Measurements from ENCODE around the gene ZCCHC8. TPM values are rescaled to one million over a fixed set of nuclear protein-coding genes. Genes with fewer than 3 reads are reported as not detected.
"Not testable (repeated sequence)": the region's sequence is repeated elsewhere in the genome, so short reads cannot be mapped to it uniquely, and the experiment has no call there.

Gene ZCCHC8
- total RNA-seq, 1 donor from 2014 or later: 42.5 TPM

DNA sequence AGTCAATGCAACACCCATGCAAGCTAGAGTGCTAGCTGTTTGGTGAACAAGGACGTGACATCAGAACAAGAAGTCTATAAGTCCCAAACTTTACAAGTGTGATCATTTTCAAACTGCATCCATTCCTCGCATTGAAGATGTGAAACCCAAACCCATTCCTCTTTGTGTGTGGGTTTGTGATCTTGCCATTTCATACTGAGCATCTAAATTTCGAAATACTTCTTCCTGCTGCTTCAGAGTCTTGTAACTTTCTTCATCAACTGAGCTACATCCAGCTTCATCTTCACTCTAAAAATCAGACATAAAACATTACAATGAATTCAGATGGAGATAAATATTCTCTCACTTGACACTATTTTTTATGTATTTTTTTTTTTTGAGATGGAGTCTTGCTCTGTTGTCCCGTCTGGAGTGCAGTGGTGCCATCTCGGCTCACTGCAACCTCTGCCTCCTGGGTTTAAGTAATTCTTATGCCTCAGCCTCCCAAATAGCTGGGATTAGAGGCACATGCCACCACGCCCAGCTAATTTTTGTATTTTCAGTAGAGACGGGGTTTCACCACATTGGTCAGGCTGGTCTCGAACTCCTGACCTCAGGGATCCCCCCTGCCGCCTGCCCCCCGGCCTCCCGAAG, 4.8 kb upstream of the ZCCHC8 start:
- intact Hi-C loops (cut with micrococcal nuclease): no loop called here
- Mint-ChIP-seq H3K27ac (no peak overlapping the region), H3K9me3 (no peaks in the 10 kb centered on the region), H3K36me3 (ENCODE audit: low read depth) (peaks cover 47% of the 10 kb centered on the region), H3K4me1 (ENCODE audit: low read depth) (peaks cover 21% of the 10 kb centered on the region), H3K27me3 (ENCODE audit: insufficient read depth) (no peaks in the 10 kb centered on the region), H3K4me3 (no peak overlapping the region)
- DNase-seq (ENCODE audit: low spot score): no peak

DNA sequence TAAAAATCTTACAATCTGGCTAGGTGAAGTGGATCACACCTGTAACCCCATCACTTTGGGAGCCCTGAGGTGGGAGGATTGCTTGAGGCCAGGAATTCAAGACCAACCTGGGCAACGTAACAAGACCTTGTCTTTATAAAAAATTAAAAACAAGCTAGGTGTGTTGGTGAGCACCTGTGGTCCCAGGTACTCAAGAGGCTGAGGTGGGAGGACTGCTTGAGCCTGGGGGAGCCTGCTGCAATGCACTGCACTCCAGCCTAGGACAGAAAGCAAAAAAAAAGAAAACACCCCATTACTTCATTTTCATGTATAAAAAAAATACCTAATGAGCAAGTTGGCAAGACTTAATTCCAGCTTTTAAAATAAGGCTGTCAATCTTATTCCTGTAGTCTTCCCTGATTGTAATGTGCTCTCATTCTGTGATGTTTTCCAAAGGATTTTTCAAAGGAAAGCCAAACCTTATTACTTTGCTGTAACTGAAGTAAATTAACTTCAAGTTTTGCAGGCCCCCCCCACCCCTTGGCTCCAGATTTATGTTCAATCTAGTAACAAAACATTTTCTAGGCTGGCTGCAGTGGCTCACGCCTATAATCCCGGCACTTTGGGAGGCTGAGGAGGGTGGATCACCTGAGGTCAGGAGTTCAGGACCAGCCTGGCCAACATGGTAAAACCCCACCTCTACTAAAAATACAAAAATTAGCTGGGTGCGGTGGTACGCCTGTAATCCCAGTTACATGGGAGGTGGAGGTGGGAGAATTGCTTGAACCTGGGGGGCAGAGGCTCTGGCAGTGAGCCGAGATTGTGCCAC, 3.3 kb upstream of the ZCCHC8 start:
- Mint-ChIP-seq H3K4me1 (ENCODE audit: low read depth) (peaks cover 29% of the 10 kb centered on the region), H3K4me3 (no peak overlapping the region), H3K27me3 (ENCODE audit: insufficient read depth) (no peaks in the 10 kb centered on the region), H3K9me3 (no peaks in the 10 kb centered on the region), H3K36me3 (ENCODE audit: low read depth) (peaks cover 47% of the 10 kb centered on the region), H3K27ac (no peak overlapping the region)
- intact Hi-C loops (cut with micrococcal nuclease): no loop called here
- no peak for DNase-seq (ENCODE audit: low spot score)

DNA sequence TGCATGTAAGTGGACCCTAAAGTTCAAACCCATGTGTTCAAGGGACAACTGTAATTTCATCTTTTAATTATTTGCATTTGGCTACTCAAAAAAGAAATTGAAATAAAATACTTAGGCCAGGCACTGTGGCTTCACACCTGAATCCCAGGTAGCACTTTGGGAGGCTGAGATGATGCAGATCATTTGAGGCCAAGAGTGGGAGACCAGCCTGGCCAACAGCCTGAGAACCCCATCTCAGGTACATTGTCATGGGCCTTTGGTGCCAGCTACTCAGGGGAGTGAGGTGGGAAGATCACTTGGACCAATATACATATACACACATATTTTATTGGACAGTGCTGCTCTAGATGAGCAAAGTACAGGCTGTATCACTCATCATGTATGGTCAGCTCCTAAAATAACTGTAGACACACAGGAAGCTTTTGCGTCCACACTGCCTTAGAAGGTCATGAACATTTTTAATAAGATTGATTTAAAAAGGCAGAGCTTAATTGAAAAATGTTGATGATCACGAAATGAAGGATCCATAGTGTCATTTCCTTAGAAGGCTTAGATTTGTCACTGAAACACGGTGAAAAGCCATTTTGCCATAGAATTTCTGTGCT, 2.5 kb upstream of the ZCCHC8 start:
- intact Hi-C loops (cut with micrococcal nuclease): no loop called here
- H3K36me3 Mint-ChIP-seq (ENCODE audit: low read depth): peaks cover 48% of the 10 kb centered on the region

DNA sequence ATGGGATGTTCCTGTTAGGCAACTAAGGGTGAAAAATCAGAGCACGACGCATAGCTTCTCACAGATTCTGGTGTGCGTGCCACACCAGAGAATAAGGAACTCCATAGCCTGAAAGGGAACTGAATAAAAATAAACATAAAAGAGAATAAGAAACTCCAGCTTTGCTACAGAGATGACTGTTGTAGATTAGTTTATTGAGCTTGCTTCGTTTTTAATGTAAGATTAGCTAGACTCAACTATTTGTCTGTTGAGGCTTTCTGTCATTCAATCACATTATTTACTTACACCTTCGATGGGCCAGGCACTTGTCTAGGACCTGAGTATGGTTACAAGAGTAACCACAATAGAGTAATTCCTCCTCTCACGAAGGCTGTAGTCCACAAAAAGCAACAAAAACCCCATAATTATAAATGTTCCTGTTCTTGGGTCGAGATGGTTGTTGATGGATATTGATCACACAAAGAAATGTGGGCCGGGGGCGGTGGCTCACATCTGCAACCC, 807 bp upstream of the ZCCHC8 start:
- H3K9me3 Mint-ChIP-seq: no peaks in the 10 kb centered on the region
- H3K36me3 Mint-ChIP-seq (ENCODE audit: low read depth): peaks cover 40% of the 10 kb centered on the region
- peak overlapping the region; percentile 92 for H3K4me3 Mint-ChIP-seq
- H3K27ac Mint-ChIP-seq: peak overlapping the region; percentile 84
- H3K27me3 Mint-ChIP-seq (ENCODE audit: insufficient read depth): no peaks in the 10 kb centered on the region
- peaks cover 34% of the 10 kb centered on the region for H3K4me1 Mint-ChIP-seq (ENCODE audit: low read depth)
- intact Hi-C loops (cut with micrococcal nuclease): loop anchor here (1.0 to 2.0 kb wide), 9 partner anchors 17 to 699 kb away; partner anchors contain the start of genes CFAP251, DENR, DIABLO and KNTC1
- DNase-seq (ENCODE audit: low spot score): no peak

More for the DNA sequence above, 2.5 kb upstream of the ZCCHC8 start:
- Mint-ChIP-seq H3K9me3 (no peaks in the 10 kb centered on the region), H3K4me1 (ENCODE audit: low read depth) (peaks cover 35% of the 10 kb centered on the region), H3K4me3 (no peak overlapping the region), H3K27me3 (ENCODE audit: insufficient read depth) (no peaks in the 10 kb centered on the region), H3K27ac (peak overlapping the region; percentile 58)
- DNase-seq (ENCODE audit: low spot score): no peak

DNA sequence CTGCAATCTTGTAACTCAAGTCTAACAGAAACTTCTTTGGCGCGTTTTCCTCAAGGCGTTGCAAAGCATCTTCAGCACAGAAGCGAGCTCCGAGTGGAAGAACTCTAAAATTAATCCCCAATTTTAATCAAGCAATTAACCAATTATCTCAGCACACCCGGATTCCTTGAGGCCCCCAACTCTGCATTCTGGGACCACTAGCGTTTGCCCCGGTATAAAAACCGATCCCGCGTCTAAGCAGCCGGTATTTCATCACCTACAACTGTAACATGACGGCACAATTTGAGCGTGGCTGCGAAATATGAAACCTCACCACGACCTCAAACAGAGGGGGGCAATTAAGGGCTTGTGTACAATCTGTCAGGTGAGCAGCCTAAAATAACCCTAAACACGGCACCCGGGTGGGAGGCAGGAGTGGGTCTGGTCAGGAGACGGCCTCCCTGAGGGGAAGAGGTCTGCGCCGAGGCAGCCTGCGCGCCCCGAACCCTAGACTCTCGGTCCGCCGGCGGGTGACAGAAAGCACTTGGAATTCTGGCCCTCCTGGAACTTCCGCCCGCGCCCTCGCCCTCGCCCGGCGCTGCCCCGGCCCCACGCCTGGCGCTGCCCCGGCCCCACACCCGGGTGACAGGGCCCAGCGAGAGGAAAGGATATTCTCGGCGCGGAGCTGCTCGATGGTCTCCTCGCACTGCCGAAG, 594 bp downstream of the ZCCHC8 start:
- Mint-ChIP-seq H3K9me3 (no peaks in the 10 kb centered on the region), H3K36me3 (ENCODE audit: low read depth) (peaks cover 38% of the 10 kb centered on the region), H3K4me1 (ENCODE audit: low read depth) (peaks cover 34% of the 10 kb centered on the region), H3K4me3 (peak overlapping the region; percentile 92), H3K27me3 (ENCODE audit: insufficient read depth) (no peaks in the 10 kb centered on the region), H3K27ac (peak overlapping the region; percentile 92)
- DNase-seq (ENCODE audit: low spot score): peak; percentile 33
- intact Hi-C loops (cut with micrococcal nuclease): loop anchor here (1.0 to 2.0 kb wide), 6 partner anchors 15 to 733 kb away; partner anchors contain the start of genes CFAP251, MPHOSPH9, MTRFR and VPS33A

DNA sequence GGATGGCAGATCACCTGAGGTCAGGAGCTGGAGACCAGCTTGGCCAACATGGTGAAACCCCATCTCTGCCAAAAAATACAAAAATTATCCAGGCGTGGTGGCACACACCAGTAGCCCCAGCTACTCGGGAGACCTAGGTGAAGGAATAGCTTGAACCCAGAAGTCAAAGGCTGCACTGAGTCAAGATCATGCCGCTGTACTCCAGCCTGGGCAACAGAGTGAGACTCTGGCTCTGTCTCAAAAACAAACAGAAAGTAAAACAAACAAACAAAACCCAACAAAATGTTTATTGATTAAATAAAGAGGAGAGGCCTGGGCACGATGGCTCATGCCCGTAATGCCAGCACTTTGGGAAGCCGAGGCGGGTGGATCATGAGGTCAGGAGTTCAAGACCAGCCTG, 5.5 kb downstream of the ZCCHC8 start:
- Mint-ChIP-seq H3K27ac (no peak overlapping the region), H3K36me3 (ENCODE audit: low read depth) (peaks cover 29% of the 10 kb centered on the region), H3K4me1 (ENCODE audit: low read depth) (peaks cover 25% of the 10 kb centered on the region), H3K9me3 (no peaks in the 10 kb centered on the region), H3K4me3 (peak overlapping the region; percentile 10), H3K27me3 (ENCODE audit: insufficient read depth) (no peaks in the 10 kb centered on the region)
- intact Hi-C loops (cut with micrococcal nuclease): no loop called here
- no peak for DNase-seq (ENCODE audit: low spot score)

DNA sequence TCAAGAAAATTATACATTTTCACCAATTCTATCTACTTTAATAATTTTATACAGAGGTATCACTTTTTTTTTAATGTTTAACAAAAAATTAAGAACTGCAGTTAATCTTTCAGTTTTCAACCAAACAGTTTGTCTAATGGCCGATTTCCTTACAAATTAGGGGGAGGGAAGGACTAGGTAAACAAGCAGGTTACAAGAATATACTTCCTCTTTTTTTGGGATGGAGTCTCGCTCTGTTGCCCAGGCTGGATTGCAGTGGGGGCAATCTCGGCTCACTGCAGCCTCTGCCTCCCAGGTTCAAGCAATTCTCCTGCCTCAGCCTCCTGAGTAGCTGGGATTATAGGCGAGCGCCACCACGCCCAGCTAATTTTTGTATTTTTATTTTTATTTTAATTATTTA, 7.5 kb downstream of the ZCCHC8 start:
- intact Hi-C loops (cut with micrococcal nuclease); H3K27ac Mint-ChIP-seq; DNase-seq (ENCODE audit: low spot score); H3K9me3 Mint-ChIP-seq; H3K4me3 Mint-ChIP-seq; H3K27me3 Mint-ChIP-seq (ENCODE audit: insufficient read depth): not testable (repeated sequence)
- H3K36me3 Mint-ChIP-seq (ENCODE audit: low read depth): peaks cover 30% of the 10 kb centered on the region
- peaks cover 12% of the 10 kb centered on the region for H3K4me1 Mint-ChIP-seq (ENCODE audit: low read depth)

DNA sequence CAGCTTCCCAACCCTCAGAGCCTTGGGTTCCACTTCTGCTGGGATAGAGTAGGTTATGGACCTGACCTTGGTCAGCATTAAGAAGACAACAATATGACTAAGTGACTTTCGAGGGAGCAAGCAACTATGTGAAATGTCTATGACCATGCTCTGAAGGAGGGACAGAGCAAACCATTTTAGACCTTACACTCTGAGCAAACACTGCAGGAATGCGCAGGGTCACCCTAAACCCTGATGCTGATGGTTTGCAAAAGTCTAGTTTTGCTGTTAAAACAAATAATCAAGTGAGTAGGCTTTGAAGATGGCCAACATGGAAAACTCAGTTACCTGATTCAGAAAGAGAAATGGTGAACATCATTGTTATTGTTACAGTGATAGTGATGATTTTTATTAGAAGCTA, 8.7 kb downstream of the ZCCHC8 start:
- peaks cover 34% of the 10 kb centered on the region for H3K36me3 Mint-ChIP-seq (ENCODE audit: low read depth)
- H3K4me1 Mint-ChIP-seq (ENCODE audit: low read depth): peaks cover 12% of the 10 kb centered on the region
- H3K27me3 Mint-ChIP-seq (ENCODE audit: insufficient read depth): no peaks in the 10 kb centered on the region
- intact Hi-C loops (cut with micrococcal nuclease): no loop called here
- DNase-seq (ENCODE audit: low spot score): no peak
- H3K27ac Mint-ChIP-seq: no peak overlapping the region
- no peak overlapping the region for H3K4me3 Mint-ChIP-seq
- H3K9me3 Mint-ChIP-seq: no peaks in the 10 kb centered on the region

DNA sequence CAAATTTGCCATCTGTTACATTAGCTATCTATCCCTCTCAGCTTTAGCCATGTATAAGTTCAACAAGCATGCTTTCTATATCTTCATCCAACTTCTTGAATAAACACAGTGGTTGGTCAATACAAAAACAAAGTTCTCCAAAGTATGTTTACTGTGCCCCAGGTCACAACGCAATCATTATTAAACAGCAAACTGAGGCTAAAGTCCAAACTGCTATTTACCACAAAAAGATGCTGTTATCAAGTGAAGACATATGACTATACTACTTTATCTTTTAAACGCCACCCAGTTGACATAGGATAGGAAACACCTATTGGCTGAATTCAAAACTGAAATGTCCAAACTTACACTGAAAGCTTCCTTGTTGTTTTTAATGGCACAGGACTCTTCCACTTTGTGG, 11.7 kb downstream of the ZCCHC8 start:
- Mint-ChIP-seq H3K27ac (no peak overlapping the region), H3K27me3 (ENCODE audit: insufficient read depth) (no peaks in the 10 kb centered on the region), H3K9me3 (no peaks in the 10 kb centered on the region), H3K4me3 (no peak overlapping the region), H3K4me1 (ENCODE audit: low read depth) (peaks cover 4% of the 10 kb centered on the region), H3K36me3 (ENCODE audit: low read depth) (peaks cover 44% of the 10 kb centered on the region)
- intact Hi-C loops (cut with micrococcal nuclease): no loop called here
- no peak for DNase-seq (ENCODE audit: low spot score)

DNA sequence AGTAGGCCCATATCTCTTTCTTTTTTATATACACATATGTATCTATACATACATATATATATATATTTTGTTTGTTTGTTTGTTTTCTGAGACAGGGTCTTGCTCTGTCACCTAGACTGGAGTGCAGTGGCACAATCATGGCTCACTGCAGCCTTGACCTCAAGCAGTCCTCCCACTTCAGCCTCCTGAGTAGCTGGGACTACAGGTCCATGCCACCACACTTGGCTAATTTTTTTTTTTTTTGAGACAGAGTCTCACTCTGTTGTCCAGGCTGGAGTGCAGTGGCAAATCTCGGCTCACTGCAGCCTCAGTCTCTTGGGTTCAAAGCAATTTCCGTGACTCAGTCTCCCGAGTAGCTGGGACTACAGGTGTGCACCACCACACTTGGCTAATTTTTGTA, 12.9 kb downstream of the ZCCHC8 start:
- H3K4me3 Mint-ChIP-seq; H3K4me1 Mint-ChIP-seq (ENCODE audit: low read depth); H3K9me3 Mint-ChIP-seq; H3K27me3 Mint-ChIP-seq (ENCODE audit: insufficient read depth); H3K27ac Mint-ChIP-seq; DNase-seq (ENCODE audit: low spot score); intact Hi-C loops (cut with micrococcal nuclease): not testable (repeated sequence)
- peaks cover 52% of the 10 kb centered on the region for H3K36me3 Mint-ChIP-seq (ENCODE audit: low read depth)

DNA sequence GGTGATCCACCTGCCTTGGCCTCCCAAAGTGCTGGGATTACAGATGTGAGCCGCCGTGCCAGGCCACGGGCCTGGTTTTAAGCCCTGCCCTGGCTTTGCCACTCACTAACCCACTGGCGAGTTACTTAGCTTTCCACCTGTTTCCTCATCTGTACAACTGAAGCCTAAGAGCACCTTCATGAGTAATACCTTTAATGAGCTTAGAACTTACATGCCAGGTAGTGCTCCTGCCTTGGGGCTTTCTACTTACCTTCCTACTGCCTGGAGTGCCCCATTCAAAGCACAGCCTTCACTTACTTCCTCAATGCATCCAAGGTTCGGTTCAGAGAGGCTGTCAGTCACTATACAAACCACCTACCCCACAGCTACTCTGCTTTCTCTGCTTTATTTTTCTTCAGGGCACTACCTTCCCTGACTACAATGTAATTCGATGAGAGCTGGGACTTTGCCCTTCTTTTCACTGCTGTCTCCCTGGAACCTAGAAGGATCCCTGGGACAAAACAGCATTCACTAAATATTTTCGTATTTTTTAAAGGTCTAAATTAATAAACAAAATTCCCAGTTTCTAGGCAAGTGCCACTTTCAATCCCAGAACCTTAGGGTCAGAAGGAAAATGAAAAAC, 13.8 kb downstream of the ZCCHC8 start:
- H3K9me3 Mint-ChIP-seq: no peaks in the 10 kb centered on the region
- intact Hi-C loops (cut with micrococcal nuclease): no loop called here
- no peaks in the 10 kb centered on the region for H3K27me3 Mint-ChIP-seq (ENCODE audit: insufficient read depth)
- no peak for DNase-seq (ENCODE audit: low spot score)
- no peak overlapping the region for H3K4me3 Mint-ChIP-seq
- peaks cover 3% of the 10 kb centered on the region for H3K4me1 Mint-ChIP-seq (ENCODE audit: low read depth)
- peaks cover 52% of the 10 kb centered on the region for H3K36me3 Mint-ChIP-seq (ENCODE audit: low read depth)
- H3K27ac Mint-ChIP-seq: no peak overlapping the region

DNA sequence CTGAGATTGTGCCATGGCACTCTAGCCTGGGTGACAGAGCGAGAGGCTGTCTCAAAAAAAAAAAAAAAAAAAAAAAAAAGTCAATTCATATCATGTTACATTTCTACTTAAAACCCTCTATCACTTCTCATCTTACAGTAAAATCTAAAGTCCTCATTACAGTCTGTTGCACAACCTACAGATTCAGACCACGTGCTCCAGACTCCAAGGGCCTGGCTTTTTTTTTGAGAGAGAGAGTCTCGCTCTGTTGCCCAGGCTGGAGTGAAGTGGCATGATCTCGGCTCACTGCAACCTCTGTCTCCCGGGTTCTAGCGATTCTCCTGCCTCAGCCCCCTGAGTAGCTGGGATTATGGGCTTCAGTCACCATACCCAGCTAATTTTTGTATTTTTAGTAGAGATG, 14.4 kb downstream of the ZCCHC8 start:
- H3K9me3 Mint-ChIP-seq; H3K4me3 Mint-ChIP-seq; H3K27ac Mint-ChIP-seq; H3K27me3 Mint-ChIP-seq (ENCODE audit: insufficient read depth); H3K4me1 Mint-ChIP-seq (ENCODE audit: low read depth); DNase-seq (ENCODE audit: low spot score); intact Hi-C loops (cut with micrococcal nuclease): not testable (repeated sequence)
- H3K36me3 Mint-ChIP-seq (ENCODE audit: low read depth): peaks cover 52% of the 10 kb centered on the region

All from activated T-helper 1 cell treated with anti-CD3 and anti-CD28 coated beads, Interleukin-12 subunit alpha, Interleukin-12 subunit beta, Interleukin-2, Interleukin-4 antibody, amounts not matched to agents 30 ng/mL and 10 ng/mL and 1 ng/mL, durations not matched to agents 14 hours and 24 hours and 36 hours (primary cell).